ENCODE results near the gene POLG2. TPM values are rescaled to one million over a fixed set of nuclear protein-coding genes. Genes with fewer than 3 reads are reported as not detected.
A peak's percentile ranks its signal among the peaks of the same experiment; 100 is the strongest.
"Not testable (repeated sequence)": the region's sequence is repeated elsewhere in the genome, so short reads cannot be mapped to it uniquely, and the experiment has no call there.

Gene POLG2
- total RNA-seq, 2 experiments from 2014 or later: 36.0 to 47.3 TPM

- CTCF ChIA-PET: no interaction called here
- Mint-ChIP-seq H3K4me1 (peaks cover 4% of the 10 kb centered on the region), H3K4me3 (no peak overlapping the region), H3K27me3 (peaks cover 14% of the 10 kb centered on the region), H3K9me3 (ENCODE audit: low read depth) (no peaks in the 10 kb centered on the region), H3K36me3 (no peaks in the 10 kb centered on the region), H3K27ac (no peak overlapping the region)
- DNase-seq (no peak), ATAC-seq (no peak)
These were observed 35.1 kb downstream of the POLG2 start for GRCh38 chr17:64461788-64462187.

- peaks cover 11% of the 10 kb centered on the region for H3K27me3 Mint-ChIP-seq
- CTCF ChIA-PET: no interaction called here
- ATAC-seq (no peak), DNase-seq (no peak)
- H3K27ac Mint-ChIP-seq: no peak overlapping the region
- peaks cover 3% of the 10 kb centered on the region for H3K36me3 Mint-ChIP-seq
- no peak overlapping the region for H3K4me3 Mint-ChIP-seq
- peaks cover 11% of the 10 kb centered on the region for H3K4me1 Mint-ChIP-seq
- no peaks in the 10 kb centered on the region for H3K9me3 Mint-ChIP-seq (ENCODE audit: low read depth)
These were observed 35.9 kb downstream of the POLG2 start for GRCh38 chr17:64460955-64461354.

GRCh38 chr17:64459818-64460217 lies 37.0 kb downstream of the POLG2 start:
- H3K36me3 Mint-ChIP-seq; H3K4me3 Mint-ChIP-seq; ATAC-seq; H3K9me3 Mint-ChIP-seq (ENCODE audit: low read depth); H3K27me3 Mint-ChIP-seq; DNase-seq; H3K27ac Mint-ChIP-seq: not testable (repeated sequence)
- CTCF ChIA-PET: interaction anchor here (5.2 kb wide), 1 partner anchor 39 kb away, joined by 25 read pairs; no protein-coding TSS in a partner anchor
- H3K4me1 Mint-ChIP-seq: peaks cover 14% of the 10 kb centered on the region

- DNase-seq: no peak
- H3K4me3 Mint-ChIP-seq: no peak overlapping the region
- CTCF ChIA-PET: interaction anchor here (1.0 to 5.2 kb wide), 2 partner anchors 38 to 277 kb away, joined by 3 to 25 read pairs; no protein-coding TSS in a partner anchor
- peaks cover 4% of the 10 kb centered on the region for H3K36me3 Mint-ChIP-seq
- H3K9me3 Mint-ChIP-seq (ENCODE audit: low read depth): no peaks in the 10 kb centered on the region
- ATAC-seq: no peak
- H3K27me3 Mint-ChIP-seq: peaks cover 3% of the 10 kb centered on the region
- H3K27ac Mint-ChIP-seq: no peak overlapping the region
- peaks cover 14% of the 10 kb centered on the region for H3K4me1 Mint-ChIP-seq
These were observed 37.5 kb downstream of the POLG2 start for GRCh38 chr17:64459284-64459747.

GRCh38 chr17:64458756-64459155 lies 38.1 kb downstream of the POLG2 start:
- no peak for DNase-seq
- Mint-ChIP-seq H3K4me3 (no peak overlapping the region), H3K4me1 (peaks cover 14% of the 10 kb centered on the region), H3K27me3 (peaks cover 3% of the 10 kb centered on the region), H3K36me3 (peaks cover 4% of the 10 kb centered on the region), H3K9me3 (ENCODE audit: low read depth) (no peaks in the 10 kb centered on the region), H3K27ac (no peak overlapping the region)
- CTCF ChIA-PET: interaction anchor here (1.0 to 5.2 kb wide), 2 partner anchors 38 to 278 kb away, joined by 3 to 25 read pairs; no protein-coding TSS in a partner anchor
- ATAC-seq: no peak

- Mint-ChIP-seq H3K9me3 (ENCODE audit: low read depth) (no peaks in the 10 kb centered on the region), H3K27ac (no peak overlapping the region), H3K4me1 (peaks cover 14% of the 10 kb centered on the region), H3K27me3 (no peaks in the 10 kb centered on the region), H3K4me3 (no peak overlapping the region), H3K36me3 (peaks cover 4% of the 10 kb centered on the region)
- no peak for ATAC-seq
- CTCF ChIA-PET: interaction anchor here (0.9 to 5.2 kb wide), 3 partner anchors 11 to 36 kb away, joined by 3 to 25 read pairs (median 14); no protein-coding TSS in a partner anchor
- no peak for DNase-seq
These were observed 39.7 kb downstream of the POLG2 start for GRCh38 chr17:64457156-64457555.

GRCh38 chr17:64455993-64456885 lies 40.6 kb downstream of the POLG2 start:
- Mint-ChIP-seq H3K27ac (peak overlapping the region; percentile 83), H3K36me3 (peaks cover 4% of the 10 kb centered on the region), H3K27me3 (no peaks in the 10 kb centered on the region), H3K9me3 (ENCODE audit: low read depth) (no peaks in the 10 kb centered on the region), H3K4me3 (no peak overlapping the region), H3K4me1 (peaks cover 14% of the 10 kb centered on the region)
- peak; percentile 76 for ATAC-seq
- CTCF ChIA-PET: interaction anchor here (0.5 to 5.2 kb wide), 6 partner anchors 9 to 215 kb away, joined by 3 to 25 read pairs (median 4); no protein-coding TSS in a partner anchor
- DNase-seq: no peak

GRCh38 chr17:64449545-64449944 lies 47.3 kb downstream of the POLG2 start:
- no peaks in the 10 kb centered on the region for H3K27me3 Mint-ChIP-seq
- H3K27ac Mint-ChIP-seq: no peak overlapping the region
- no peak overlapping the region for H3K4me3 Mint-ChIP-seq
- no peaks in the 10 kb centered on the region for H3K9me3 Mint-ChIP-seq (ENCODE audit: low read depth)
- H3K36me3 Mint-ChIP-seq: no peaks in the 10 kb centered on the region
- DNase-seq (no peak), ATAC-seq (no peak)
- CTCF ChIA-PET: no interaction called here
- H3K4me1 Mint-ChIP-seq: peaks cover 21% of the 10 kb centered on the region

GRCh38 chr17:64448665-64449512 lies 48.0 kb downstream of the POLG2 start, which contains the start of gene MILR1:
Gene MILR1, plus strand, starts transcription at chr17:64449115. Its CDS starts 54 bp downstream, at chr17:64449169.
- DNase-seq (no peak), ATAC-seq (no peak)
- Mint-ChIP-seq H3K9me3 (ENCODE audit: low read depth) (no peaks in the 10 kb centered on the region), H3K4me3 (no peak within 1 kb of the TSS), H3K27me3 (no peaks in the 10 kb centered on the region), H3K36me3 (no peaks in the 10 kb centered on the region), H3K4me1 (peaks cover 21% of the 10 kb centered on the region), H3K27ac (no peak within 1 kb of the TSS)
- CTCF ChIA-PET: no interaction called here

- Mint-ChIP-seq H3K9me3 (ENCODE audit: low read depth) (no peaks in the 10 kb centered on the region), H3K36me3 (no peaks in the 10 kb centered on the region), H3K4me3 (no peak overlapping the region), H3K4me1 (peaks cover 28% of the 10 kb centered on the region), H3K27me3 (no peaks in the 10 kb centered on the region), H3K27ac (no peak overlapping the region)
- DNase-seq (peak; percentile 66), ATAC-seq (peak; percentile 85)
- CTCF ChIA-PET: no interaction called here
These were observed 49.3 kb downstream of the POLG2 start for GRCh38 chr17:64447526-64447925.

GRCh38 chr17:64443086-64443760 lies 53.6 kb downstream of the POLG2 start:
- no peak overlapping the region for H3K4me3 Mint-ChIP-seq
- peaks cover 11% of the 10 kb centered on the region for H3K36me3 Mint-ChIP-seq

GRCh38 chr17:64442541-64442971 lies 54.3 kb downstream of the POLG2 start:
- CTCF ChIA-PET: interaction anchor here (0.6 kb wide), 1 partner anchor 143 kb away, joined by 3 read pairs; no protein-coding TSS in a partner anchor
- Mint-ChIP-seq H3K9me3 (ENCODE audit: low read depth) (peaks cover 11% of the 10 kb centered on the region), H3K27me3 (no peaks in the 10 kb centered on the region), H3K4me3 (peak overlapping the region; percentile 4), H3K36me3 (peaks cover 15% of the 10 kb centered on the region), H3K4me1 (peaks cover 26% of the 10 kb centered on the region), H3K27ac (peak overlapping the region; percentile 77)
- DNase-seq (peak; percentile 50), ATAC-seq (peak; percentile 35)

More at GRCh38 chr17:64443086-64443760, 53.6 kb downstream of the POLG2 start:
- DNase-seq (no peak), ATAC-seq (no peak)
- Mint-ChIP-seq H3K4me1 (peaks cover 33% of the 10 kb centered on the region), H3K27me3 (no peaks in the 10 kb centered on the region), H3K9me3 (ENCODE audit: low read depth) (peaks cover 11% of the 10 kb centered on the region), H3K27ac (no peak overlapping the region)
- CTCF ChIA-PET: interaction anchor here (1.0 kb wide), 2 partner anchors 9 to 294 kb away, joined by 3 read pairs; no protein-coding TSS in a partner anchor

All from activated CD8-positive, alpha-beta memory T cell treated with anti-CD3 and anti-CD28 coated beads, Interleukin-2, amount 10 ng/mL, durations not matched to agents 7 days and 5 days (primary cell).